Sigmoid colon (tissue), 7 donors: ENCODE measurements around the gene PAX3. TPM values are rescaled to one million over a fixed set of nuclear protein-coding genes. Genes with fewer than 3 reads are reported as not detected.
"Not testable (repeated sequence)": the region's sequence is repeated elsewhere in the genome, so short reads cannot be mapped to it uniquely, and the experiment has no call there.

Experiments used
- DNase-seq: peaks from one replicate; pipeline ENCODE4 v3.0.0-alpha.2; 2019
- H3K27ac ChIP-seq, 4 donors: fragments of 200-600 bp; sonication (generic); one replicate each; pipeline ENCODE4 v1.5.1; 2016 to 2019; ENCODE audit warnings: mild to moderate bottlenecking in 1 of 4
- H3K27me3 ChIP-seq, 3 donors: fragments of 200-600 bp; sonication (generic); one replicate each; pipeline ENCODE4 v1.5.1; 2019; ENCODE audit warnings: mild to moderate bottlenecking in 1 of 3
- H3K36me3 ChIP-seq, 4 donors: fragments of 200-600 bp; sonication (generic); one replicate each; pipeline ENCODE4 v1.5.1; 2016 to 2019
- H3K4me1 ChIP-seq, 4 donors: fragments of 200-600 bp; sonication (generic); one replicate each; pipeline ENCODE4 v1.5.1; 2017 to 2019
- H3K4me3 ChIP-seq, 4 donors: fragments of 200-600 bp; sonication (generic); one replicate each; pipeline ENCODE4 v1.5.1; 2017 to 2019; ENCODE audit warnings: mild to moderate bottlenecking in 2 of 4, moderate library complexity in 1 of 4
- H3K9me3 ChIP-seq, 4 donors: fragments of 200-600 bp in 3 of 4; sonication (generic) in 3 of 4; one replicate each; pipeline versions ENCODE4 v1.5.1 to v1.6.1; 2013 to 2019
- CTCF ChIP-seq, 4 experiments: fragments of 450-650 bp in 3 of 4; fragments of 200-600 bp in 1 of 4; IDR thresholded peaks; one replicate each; pipeline ENCODE4 v1.5.1; 2016 to 2019; ENCODE audit warnings: antibody characterized with exemption in 4 of 4, mild to moderate bottlenecking in 3 of 4, moderate library complexity in 2 of 4
- EP300 ChIP-seq, 4 donors: sonication (generic); formaldehyde crosslinking; IDR thresholded peaks; one replicate each; pipeline ENCODE4 v1.6.1; 2017; ENCODE audit warnings: antibody characterized with exemption in 4 of 4
- POLR2A ChIP-seq, 2 donors: fragments of 450-650 bp; IDR thresholded peaks; one replicate each; pipeline ENCODE4 v1.6.1; 2016; ENCODE audit warnings: antibody characterized with exemption in 2 of 2, mild to moderate bottlenecking in 2 of 2, moderate library complexity in 2 of 2
- POLR2AphosphoS5 ChIP-seq, 4 donors: sonication (generic); formaldehyde crosslinking; IDR thresholded peaks; one replicate each; pipeline ENCODE4 v1.6.1; 2017; ENCODE audit warnings: antibody characterized with exemption in 4 of 4
- WGBS, 2 donors: extraction: QIAGEN DNeasy Blood & Tissue Kit; methylation state at CpG; one replicate each; pipeline ENCODE4 v1.1.7; 2013; 5-methylcytosine and 5-hydroxymethylcytosine counted together
- intact Hi-C: fragments of 100-400 bp; cut with DNase I; formaldehyde crosslinking; loops from one replicate; pipeline ENCODE4 v1.15.1; 2023
- polyA plus RNA-seq, 3 donors: library from polyadenylated mRNA; stranded (reverse); fragments of 200-250 nt; gene quantifications; one replicate each; pipeline ENCODE4 v1.2.3, GENCODE V29; 2013
- total RNA-seq, 4 donors: library from RNA; depleted of rRNA; stranded (reverse); fragments of >200 nt; gene quantifications; one replicate each; pipeline ENCODE4 v1.1.0, GENCODE V29; 2016
- donor health status: healthy with polysubstance abuse.
- donor health status: Bipolar disorder and iron deficiency.
- donor health status: healthy.

PAX3 gene
- total and polyA plus RNA-seq, 7 donors, result not detected

- 61 to 64% methylated on average over 5 of the region's 5 CpGs for WGBS, 2 donors
- Histone ChIP-seq H3K4me1 (no peaks in the 10 kb centered on the region), H3K4me3 (no peak overlapping the region), H3K27ac (no peak overlapping the region), H3K9me3 (no peaks in the 10 kb centered on the region), H3K36me3 (no peaks in the 10 kb centered on the region), H3K27me3 (no peaks in the 10 kb centered on the region)
- TF ChIP-seq CTCF (IDR thresholded peaks at IDR 0.05), result no peak
- TF ChIP-seq POLR2A (IDR thresholded peaks at IDR 0.05), result no peak
- no peak for TF ChIP-seq EP300 (IDR thresholded peaks at IDR 0.05)
- TF ChIP-seq POLR2AphosphoS5 (IDR thresholded peaks at IDR 0.05), result no peak
- intact Hi-C loops, result no loop called here
- DNase-seq, result no peak
Measured at GRCh38 chr2:222160944-222161343, 137.9 kb downstream of the PAX3 start.

DNA sequence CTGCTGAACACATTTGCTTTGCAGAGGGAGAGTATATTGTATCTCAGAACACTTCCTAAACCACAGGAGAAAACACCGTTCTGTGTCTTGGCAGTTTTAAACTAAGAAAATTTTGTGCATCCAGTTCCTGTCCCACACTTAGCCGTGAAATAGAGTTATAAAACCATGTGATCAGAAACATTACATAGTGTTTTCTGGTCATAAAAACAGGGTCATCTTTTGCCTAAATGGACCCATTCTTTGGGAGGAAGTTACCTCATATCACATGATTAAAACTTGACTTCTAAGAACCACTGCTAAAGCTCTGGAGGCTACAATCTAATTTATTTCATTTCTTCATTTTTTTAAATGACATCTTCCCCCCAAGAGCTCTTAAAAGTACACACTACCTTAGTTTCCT, 138.7 kb downstream of the PAX3 start:
- TF ChIP-seq EP300 (IDR thresholded peaks at IDR 0.05) (no peak), CTCF (IDR thresholded peaks at IDR 0.05) (no peak), POLR2AphosphoS5 (IDR thresholded peaks at IDR 0.05) (no peak), POLR2A (IDR thresholded peaks at IDR 0.05) (no peak)
- Histone ChIP-seq H3K27me3 (no peaks in the 10 kb centered on the region), H3K9me3 (no peaks in the 10 kb centered on the region), H3K27ac (no peak overlapping the region), H3K4me1 (no peaks in the 10 kb centered on the region), H3K36me3 (no peaks in the 10 kb centered on the region), H3K4me3 (no peak overlapping the region)
- no peak for DNase-seq
- intact Hi-C loops, result no loop called here
- 56 to 80% methylated on average over 2 of the region's 2 CpGs for WGBS, 2 donors

DNA sequence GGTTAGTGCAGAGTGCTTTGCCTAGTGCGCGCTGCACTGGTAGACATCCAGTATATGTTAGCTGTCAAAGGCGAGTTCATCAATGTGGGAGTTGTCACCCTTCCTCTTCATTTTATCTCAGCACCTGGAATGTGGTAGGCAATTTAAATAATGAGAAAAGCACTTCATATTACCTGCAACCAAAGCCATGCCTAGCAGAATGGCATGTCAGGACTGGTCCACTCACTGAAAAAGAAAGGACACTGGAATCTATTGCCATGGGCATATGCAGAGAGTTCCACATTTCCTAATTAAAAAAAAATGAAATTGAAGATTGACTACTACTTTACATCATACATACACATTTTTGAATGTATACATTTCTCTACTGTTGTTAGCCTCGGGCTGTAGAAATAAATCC, 139.6 kb downstream of the PAX3 start:
- H3K27me3 ChIP-seq, result no peaks in the 10 kb centered on the region
- TF ChIP-seq POLR2A (IDR thresholded peaks at IDR 0.05) (no peak), POLR2AphosphoS5 (IDR thresholded peaks at IDR 0.05) (no peak), CTCF (IDR thresholded peaks at IDR 0.05) (no peak), EP300 (IDR thresholded peaks at IDR 0.05) (no peak)
- H3K4me3 ChIP-seq, result no peak overlapping the region
- 88 to 90% methylated on average over 4 of the region's 4 CpGs for WGBS, 2 donors
- no peak for DNase-seq
- H3K9me3 ChIP-seq, result no peaks in the 10 kb centered on the region
- H3K36me3 ChIP-seq, result no peaks in the 10 kb centered on the region
- intact Hi-C loops, result no loop called here
- H3K4me1 ChIP-seq, result no peaks in the 10 kb centered on the region
- no peak overlapping the region for H3K27ac ChIP-seq

DNA sequence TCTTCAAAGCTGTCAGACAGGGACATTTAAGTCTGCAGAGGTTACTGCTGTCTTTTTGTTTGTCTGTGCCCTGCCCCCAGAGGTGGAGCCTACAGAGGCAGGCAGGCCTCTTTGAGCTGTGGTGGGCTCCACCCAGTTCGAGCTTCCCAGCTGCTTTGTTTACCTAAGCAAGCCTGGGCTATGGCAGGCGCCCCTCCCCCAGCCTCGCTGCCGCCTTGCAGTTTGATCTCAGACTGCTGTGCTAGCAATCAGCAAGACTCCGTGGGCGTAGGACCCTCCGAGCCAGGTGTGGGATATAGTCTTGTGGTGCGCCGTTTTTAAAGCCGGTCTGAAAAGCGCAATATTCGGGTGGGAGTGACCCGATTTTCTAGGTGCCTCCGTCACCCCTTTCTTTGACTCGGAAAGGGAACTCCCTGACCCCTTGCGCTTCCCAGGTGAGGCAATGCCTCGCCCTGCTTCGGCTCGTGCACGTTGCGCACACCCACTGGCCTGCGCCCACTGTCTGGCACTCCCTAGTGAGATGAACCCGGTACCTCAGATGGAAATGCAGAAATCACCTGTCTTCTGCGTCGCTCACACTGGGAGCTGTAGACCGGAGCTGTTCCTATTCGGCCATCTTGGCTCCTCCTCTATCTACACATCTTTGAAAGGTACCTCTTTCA, 143.7 kb downstream of the PAX3 start:
- H3K4me3 ChIP-seq, H3K9me3 ChIP-seq, H3K27ac ChIP-seq, DNase-seq, intact Hi-C loops, H3K27me3 ChIP-seq, H3K4me1 ChIP-seq, H3K36me3 ChIP-seq: not testable (repeated sequence)
- WGBS, 2 donors, result 21 to 45% methylated on average over 27 of the region's 27 CpGs

Other genes starting within 250 kb of the PAX3 start
- 1 to 10 TPM in 3 of 4 donors, under 1 TPM in 1; 0.49 to 1.1 (median 1.1) TPM for gene SGPP2, start 125.5 kb upstream of the PAX3 start, total RNA-seq
- gene SGPP2, start 125.5 kb upstream of the PAX3 start, polyA plus RNA-seq, result 10 to 100 TPM in 1 of 3 donors, 1 to 10 TPM in 2; 6.0 to 25.1 (median 6.0) TPM